Tibial nerve (tissue), 4 donors: ENCODE measurements around the gene DBNDD2.

Source experiments
- EP300 ChIP-seq, 2 donors: sonication (generic); formaldehyde crosslinking; IDR thresholded peaks; one replicate each; pipeline ENCODE4 v1.6.1; 2017; ENCODE audit warnings: antibody characterized with exemption in 2 of 2, mild to moderate bottlenecking in 1 of 2
- TF ChIP-seq, protein P1 (sequence below), 5 experiments: fragments of 200-600 bp in 3 of 5; fragments of 450-650 bp in 2 of 5; sonication (generic) in 3 of 5; IDR thresholded peaks; one replicate each; pipeline ENCODE4 v1.5.1; 2016 to 2019; ENCODE audit warnings: antibody characterized with exemption in 5 of 5, mild to moderate bottlenecking in 3 of 5, moderate library complexity in 2 of 5

DNA sequence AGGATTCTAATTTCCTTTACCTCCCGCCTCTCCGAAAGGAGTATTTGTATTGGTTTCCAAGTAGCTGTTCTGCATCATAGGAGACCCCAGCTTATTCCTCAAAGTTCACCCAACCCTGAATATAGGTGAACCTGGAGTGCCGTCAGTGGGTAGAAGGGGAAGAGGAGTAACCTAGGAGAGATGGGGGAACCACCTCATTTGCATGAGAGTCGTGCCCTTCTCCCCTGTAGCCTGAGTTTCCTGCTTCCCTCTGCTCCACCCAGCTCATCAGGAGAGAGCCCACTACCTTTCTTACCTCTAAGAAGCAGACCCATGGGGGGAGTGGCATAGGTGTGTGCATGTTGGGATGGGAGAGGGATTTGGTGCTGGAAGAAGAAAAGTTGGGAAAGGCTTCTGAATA is 44.1 kb downstream of the DBNDD2 start:
- TF ChIP-seq EP300 (IDR thresholded peaks at IDR 0.05) = no peak
- TF ChIP-seq, protein P1, sequence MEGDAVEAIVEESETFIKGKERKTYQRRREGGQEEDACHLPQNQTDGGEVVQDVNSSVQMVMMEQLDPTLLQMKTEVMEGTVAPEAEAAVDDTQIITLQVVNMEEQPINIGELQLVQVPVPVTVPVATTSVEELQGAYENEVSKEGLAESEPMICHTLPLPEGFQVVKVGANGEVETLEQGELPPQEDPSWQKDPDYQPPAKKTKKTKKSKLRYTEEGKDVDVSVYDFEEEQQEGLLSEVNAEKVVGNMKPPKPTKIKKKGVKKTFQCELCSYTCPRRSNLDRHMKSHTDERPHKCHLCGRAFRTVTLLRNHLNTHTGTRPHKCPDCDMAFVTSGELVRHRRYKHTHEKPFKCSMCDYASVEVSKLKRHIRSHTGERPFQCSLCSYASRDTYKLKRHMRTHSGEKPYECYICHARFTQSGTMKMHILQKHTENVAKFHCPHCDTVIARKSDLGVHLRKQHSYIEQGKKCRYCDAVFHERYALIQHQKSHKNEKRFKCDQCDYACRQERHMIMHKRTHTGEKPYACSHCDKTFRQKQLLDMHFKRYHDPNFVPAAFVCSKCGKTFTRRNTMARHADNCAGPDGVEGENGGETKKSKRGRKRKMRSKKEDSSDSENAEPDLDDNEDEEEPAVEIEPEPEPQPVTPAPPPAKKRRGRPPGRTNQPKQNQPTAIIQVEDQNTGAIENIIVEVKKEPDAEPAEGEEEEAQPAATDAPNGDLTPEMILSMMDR (IDR thresholded peaks at IDR 0.05) = no peak
